Endothelial cell of umbilical vein (primary cell): Measurements from ENCODE around the gene ALKBH5. TPM values are rescaled to one million over a fixed set of nuclear protein-coding genes. Genes with fewer than 3 reads are reported as not detected.

ENCODE experiments used
- BruUV-seq: library from RNA; stranded (reverse); fragments of 400-500 nt; replicated peaks from 2 replicates; lab custom pipeline; 2021; lab: Mats Ljungman, UMichigan
- CTCF ChIA-PET: fragments of 300-600, 350-600 bp; sonication (Branson Sonifier 250); formaldehyde crosslinking; loops from one replicate; lab custom pipeline; 2021; ENCODE audit warnings: antibody characterized with exemption, inconsistent platforms; lab: Charles Lee
- POLR2A ChIA-PET: fragments of 300-600, 350-600 bp; sonication (Branson Sonifier 250); formaldehyde crosslinking; loops from one replicate; lab custom pipeline; 2021; ENCODE audit warnings: antibody characterized with exemption, inconsistent platforms; lab: Charles Lee
- DNase-seq: peaks from one replicate; pipeline ENCODE4 v3.0.0-alpha.2; 2011; ENCODE audit warnings: low read depth, low spot score
- FAIRE-seq: peaks from 2 replicates; lab custom pipeline; 2011; peaks lifted over from hg19 to GRCh38; lab: Jason Lieb, UNC
- H2AFZ ChIP-seq: 2 replicates; pipeline ENCODE4 v1.6.0; 2012; ENCODE audit warnings: low read depth, low read length, control low read depth, inconsistent platforms
- H3K27ac ChIP-seq: 2 replicates; pipeline ENCODE4 v1.5.1; 2011; ENCODE audit warnings: low read depth, mild to moderate bottlenecking, control low read depth, low read length, moderate library complexity; ENCODE audit not compliant: insufficient read depth
- H3K27me3 ChIP-seq, 2 experiments: 2 replicates each; pipeline versions ENCODE4 v1.6.0 to v1.6.1; 2011; ENCODE audit warnings: low read length in 2 of 2, mixed read lengths in 1 of 2; ENCODE audit not compliant: control insufficient read depth in 2 of 2, insufficient read depth in 2 of 2
- H3K36me3 ChIP-seq, 2 experiments: 2 replicates in 1 of 2; 3 replicates in 1 of 2; pipeline ENCODE4 v1.5.1; 2011; ENCODE audit warnings: low read length in 2 of 2, mild to moderate bottlenecking in 1 of 2, moderate library complexity in 1 of 2; ENCODE audit not compliant: control insufficient read depth in 2 of 2, insufficient read depth in 2 of 2; ENCODE audit errors: extremely low read depth in 1 of 2
- H3K4me1 ChIP-seq: 3 replicates; pipeline ENCODE4 v1.5.1; 2011; ENCODE audit warnings: mild to moderate bottlenecking, low read length; ENCODE audit not compliant: control insufficient read depth, insufficient read depth; ENCODE audit errors: extremely low read depth
- H3K4me2 ChIP-seq: 2 replicates; pipeline ENCODE4 v1.6.1; 2011; ENCODE audit warnings: low read length, control low read depth, mixed read lengths; ENCODE audit not compliant: insufficient read depth
- H3K4me3 ChIP-seq, 3 experiments: fragments of 200-600 bp in 1 of 3; sonication (generic), shearing (Covaris generic) in 1 of 3; replicated peaks in 1 of 3; 2 replicates each; pipeline ENCODE4 v1.5.1; 2011 to 2016; ENCODE audit warnings: control low read depth in 3 of 3, low read length in 3 of 3, mild to moderate bottlenecking in 2 of 3, inconsistent platforms in 1 of 3, low read depth in 1 of 3, moderate library complexity in 1 of 3; ENCODE audit not compliant: insufficient read depth in 1 of 3
- H3K79me2 ChIP-seq: 2 replicates; pipeline ENCODE4 v1.6.0; 2012; ENCODE audit warnings: low read length, inconsistent platforms; ENCODE audit not compliant: control insufficient read depth, insufficient read depth
- H3K9ac ChIP-seq: replicated peaks from 2 replicates; pipeline ENCODE3; 2011; ENCODE audit warnings: low read length, control low read depth; ENCODE audit not compliant: insufficient read depth; ENCODE audit errors: extremely low read depth
- H3K9me1 ChIP-seq: replicated peaks from 3 replicates; pipeline ENCODE4 v1.6.0; 2011; ENCODE audit warnings: mild to moderate bottlenecking, low read length; ENCODE audit not compliant: control insufficient read depth, insufficient read depth; ENCODE audit errors: extremely low read depth
- H3K9me3 ChIP-seq: replicated peaks from 2 replicates; pipeline ENCODE4 v1.5.1; 2012; ENCODE audit warnings: low read length, inconsistent platforms; ENCODE audit not compliant: control insufficient read depth, insufficient read depth
- H4K20me1 ChIP-seq: replicated peaks from 2 replicates; pipeline ENCODE3; 2011; ENCODE audit warnings: mild to moderate bottlenecking, low read length; ENCODE audit not compliant: control insufficient read depth, insufficient read depth; ENCODE audit errors: extremely low read depth
- EZH2 ChIP-seq: IDR thresholded peaks from 2 replicates; pipeline ENCODE4 v1.6.1; 2012; ENCODE audit warnings: borderline replicate concordance, low read depth, mild to moderate bottlenecking, moderate library complexity, low read length, inconsistent platforms; ENCODE audit not compliant: severe bottlenecking
- FOS ChIP-seq: IDR thresholded peaks from 2 replicates; pipeline ENCODE4 v1.6.1; 2011; ENCODE audit warnings: mild to moderate bottlenecking, low read length, moderate library complexity, borderline replicate concordance; ENCODE audit not compliant: insufficient read depth
- GATA2 ChIP-seq: IDR thresholded peaks from 2 replicates; pipeline ENCODE4 v1.7.0; 2011; ENCODE audit warnings: low read depth, mild to moderate bottlenecking, moderate library complexity, mixed read lengths, low read length; ENCODE audit not compliant: insufficient read length, insufficient read depth
- JUN ChIP-seq: IDR thresholded peaks from 2 replicates; pipeline ENCODE4 v1.6.1; 2011; ENCODE audit warnings: borderline replicate concordance, low read depth; ENCODE audit not compliant: insufficient read length, insufficient read depth
- MYC ChIP-seq: IDR thresholded peaks from one replicate; pipeline ENCODE4 v1.6.1; 2011; ENCODE audit warnings: mild to moderate bottlenecking, low read depth, low read length
- POLR2A ChIP-seq: IDR thresholded peaks from 2 replicates; pipeline ENCODE4 v1.6.1; 2012; ENCODE audit warnings: low read depth, mild to moderate bottlenecking, control low read depth, low read length
- POLR2AphosphoS5 ChIP-seq: IDR thresholded peaks from 2 replicates; pipeline ENCODE4 v1.6.1; 2012; ENCODE audit warnings: low read depth, mild to moderate bottlenecking, control low read depth, low read length, moderate library complexity; ENCODE audit not compliant: insufficient read depth
- dilution Hi-C: fragments of 300-500 bp; cut with MboI; formaldehyde crosslinking; loops from one replicate; pipeline ENCODE4 v1.15.0; 2019; ENCODE audit warnings: low sequenced_read_pairs; ENCODE audit not compliant: extremely low pct_ligation_motif_present
- intact Hi-C: fragments of 100-400 bp; cut with micrococcal nuclease; formaldehyde crosslinking; loops from one replicate; pipeline ENCODE4 v1.10.0; 2022
- polyA plus RNA-seq, 4 experiments: library from polyadenylated mRNA; depleted of rRNA in 3 of 4; stranded (reverse) in 3 of 4; unstranded in 1 of 4; fragments of >200 nt; gene quantifications; 2 replicates each; pipeline versions ENCODE4 v1.2.1 to v1.2.3, GENCODE V29; 2011 to 2012; ENCODE audit warnings: missing spikeins in 1 of 4
- total RNA-seq: library from RNA; stranded (reverse); gene quantifications from 2 replicates; pipeline ENCODE4 v1.2.3, GENCODE V29; 2021
- TF ChIP-seq, protein P1 (sequence below), 2 donors: IDR thresholded peaks; 1 replicate in 1 of 2; 2 replicates in 1 of 2; pipeline ENCODE4 v1.5.1; 2011; ENCODE audit warnings: low read length in 2 of 2, mild to moderate bottlenecking in 2 of 2, moderate library complexity in 2 of 2, control low read depth in 1 of 2, inconsistent platforms in 1 of 2, low read depth in 1 of 2; ENCODE audit not compliant: insufficient read depth in 1 of 2; ENCODE audit errors: extremely low read depth in 1 of 2
- TF ChIP-seq, protein P2 (sequence below): IDR thresholded peaks from 2 replicates; pipeline ENCODE4 v1.6.1; 2011; ENCODE audit not compliant: insufficient read depth, insufficient read length

ALKBH5 gene
- total and polyA plus RNA-seq, 2 donors (not counting 3 experiments of a cell fraction or from before 2014, with no cell fraction given), result 55.3 to 71.0 TPM

DNA sequence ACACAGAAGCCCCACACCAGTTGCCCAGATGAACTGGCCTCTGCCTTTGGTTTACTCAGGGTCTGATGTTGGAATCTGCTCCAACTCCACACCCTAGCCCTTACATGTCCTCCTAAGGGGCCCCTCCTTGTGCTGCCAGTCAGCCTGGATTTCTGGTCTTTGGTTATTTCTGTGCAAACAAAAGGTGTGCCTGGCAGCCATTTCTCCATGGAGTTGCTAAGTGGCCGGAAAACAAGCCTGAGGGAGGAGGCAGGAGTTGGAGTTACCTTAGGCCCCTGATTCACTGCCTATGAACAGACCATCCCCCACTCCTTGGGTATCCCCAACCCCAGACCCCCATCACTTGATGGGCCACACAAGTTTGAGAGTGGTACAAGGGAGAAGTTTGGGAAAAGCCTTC lies 4.4 kb upstream of the ALKBH5 start:
- no peak for FAIRE-seq
- Histone ChIP-seq H3K36me3 (no peaks in the 10 kb centered on the region), H3K9ac (no peak overlapping the region), H3K4me1 (peaks cover 4% of the 10 kb centered on the region), H3K9me1 (no peaks in the 10 kb centered on the region), H3K4me2 (no peak overlapping the region), H3K9me3 (no peaks in the 10 kb centered on the region), H3K27me3 (no peaks in the 10 kb centered on the region), H3K79me2 (peaks cover 4% of the 10 kb centered on the region), H4K20me1 (no peaks in the 10 kb centered on the region), H3K4me3 (no peak overlapping the region), H3K27ac (no peak overlapping the region), H2AFZ (no peak overlapping the region)
- TF ChIP-seq JUN (no peak), POLR2A (no peak)
- dilution Hi-C loops (no loop called here), intact Hi-C loops (no loop called here)
- no peak for DNase-seq
- ChIA-PET CTCF (no interaction called here), POLR2A (no interaction called here)
- no TSS peak for BruUV-seq

- no TSS peak for BruUV-seq
- Histone ChIP-seq H3K36me3 (no peaks in the 10 kb centered on the region), H3K4me2 (no peak overlapping the region), H4K20me1 (no peaks in the 10 kb centered on the region), H3K79me2 (peaks cover 10% of the 10 kb centered on the region), H3K9ac (no peak overlapping the region), H3K9me1 (no peaks in the 10 kb centered on the region), H3K27me3 (no peaks in the 10 kb centered on the region), H3K27ac (no peak overlapping the region), H3K4me3 (no peak overlapping the region), H3K9me3 (no peaks in the 10 kb centered on the region), H2AFZ (no peak overlapping the region), H3K4me1 (peaks cover 7% of the 10 kb centered on the region)
- ChIA-PET POLR2A (no interaction called here), CTCF (interaction anchor here (0.7 to 1.1 kb wide), 3 partner anchors 11 to 35 kb away, joined by 3 to 5 read pairs (median 3); no protein-coding TSS in a partner anchor)
- dilution Hi-C loops, result no loop called here
- no peak for TF ChIP-seq POLR2A
- no peak for TF ChIP-seq MYC
- TF ChIP-seq, protein P1, sequence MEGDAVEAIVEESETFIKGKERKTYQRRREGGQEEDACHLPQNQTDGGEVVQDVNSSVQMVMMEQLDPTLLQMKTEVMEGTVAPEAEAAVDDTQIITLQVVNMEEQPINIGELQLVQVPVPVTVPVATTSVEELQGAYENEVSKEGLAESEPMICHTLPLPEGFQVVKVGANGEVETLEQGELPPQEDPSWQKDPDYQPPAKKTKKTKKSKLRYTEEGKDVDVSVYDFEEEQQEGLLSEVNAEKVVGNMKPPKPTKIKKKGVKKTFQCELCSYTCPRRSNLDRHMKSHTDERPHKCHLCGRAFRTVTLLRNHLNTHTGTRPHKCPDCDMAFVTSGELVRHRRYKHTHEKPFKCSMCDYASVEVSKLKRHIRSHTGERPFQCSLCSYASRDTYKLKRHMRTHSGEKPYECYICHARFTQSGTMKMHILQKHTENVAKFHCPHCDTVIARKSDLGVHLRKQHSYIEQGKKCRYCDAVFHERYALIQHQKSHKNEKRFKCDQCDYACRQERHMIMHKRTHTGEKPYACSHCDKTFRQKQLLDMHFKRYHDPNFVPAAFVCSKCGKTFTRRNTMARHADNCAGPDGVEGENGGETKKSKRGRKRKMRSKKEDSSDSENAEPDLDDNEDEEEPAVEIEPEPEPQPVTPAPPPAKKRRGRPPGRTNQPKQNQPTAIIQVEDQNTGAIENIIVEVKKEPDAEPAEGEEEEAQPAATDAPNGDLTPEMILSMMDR (IDR thresholded peaks at IDR 0.05; ENCODE audit: extremely low read depth in 1 of 2, insufficient read depth in 1 of 2, low read depth in 1 of 2, low read length in 2 of 2), result no peak
- TF ChIP-seq GATA2, result no peak
- no peak for TF ChIP-seq JUN
- TF ChIP-seq, protein P2, sequence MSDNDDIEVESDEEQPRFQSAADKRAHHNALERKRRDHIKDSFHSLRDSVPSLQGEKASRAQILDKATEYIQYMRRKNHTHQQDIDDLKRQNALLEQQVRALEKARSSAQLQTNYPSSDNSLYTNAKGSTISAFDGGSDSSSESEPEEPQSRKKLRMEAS, result no peak
- no peak for TF ChIP-seq EZH2
- no peak for TF ChIP-seq FOS
- TF ChIP-seq POLR2AphosphoS5, result no peak
- intact Hi-C loops, result no loop called here
- DNase-seq (no peak), FAIRE-seq (no peak)
Observed at GRCh38 chr17:18179804-18180203, 3.8 kb upstream of the ALKBH5 start.
